HK-2 (cell line): ENCODE data around the gene SRGAP3.

Experiments used
- DNase-seq: peaks from one replicate; pipeline ENCODE4 v3.0.0-alpha.2; 2018; ENCODE audit not compliant: unreplicated experiment

SRGAP3 gene

GRCh38 chr3:8968375-8968882 lies 281.0 kb downstream of the SRGAP3 start:
- DNase-seq: no peak

- DNase-seq: no peak
Measured at GRCh38 chr3:8967553-8967952, 281.9 kb downstream of the SRGAP3 start.

- no peak for DNase-seq
Measured at GRCh38 chr3:8966820-8967348, 282.6 kb downstream of the SRGAP3 start.

GRCh38 chr3:8966150-8966819 lies 283.2 kb downstream of the SRGAP3 start:
- DNase-seq: no peak

- DNase-seq: peak; percentile 29
Measured at GRCh38 chr3:8964436-8965370, 284.7 kb downstream of the SRGAP3 start.

- DNase-seq: peak; percentile 88
Measured at GRCh38 chr3:8963137-8963853, 286.2 kb downstream of the SRGAP3 start, which contains the start of gene RAD18. Gene RAD18 (minus strand): TSS chr3:8963472. CDS start chr3:8963385, 87 bp downstream.

- DNase-seq: no peak
Measured at GRCh38 chr3:8962226-8962861, 287.1 kb downstream of the SRGAP3 start.

- no peak for DNase-seq
Measured at GRCh38 chr3:8959668-8960067, 289.8 kb downstream of the SRGAP3 start.

- no peak for DNase-seq
Measured at GRCh38 chr3:8954938-8955763, 294.3 kb downstream of the SRGAP3 start.

- no peak for DNase-seq
Measured at GRCh38 chr3:8953313-8953712, 296.1 kb downstream of the SRGAP3 start.

GRCh38 chr3:8952130-8952529 lies 297.3 kb downstream of the SRGAP3 start:
- DNase-seq: no peak

- DNase-seq: no peak
Measured at GRCh38 chr3:8945890-8946600, 303.4 kb downstream of the SRGAP3 start.

- no peak for DNase-seq
Measured at GRCh38 chr3:8942746-8943488, 306.5 kb downstream of the SRGAP3 start.

GRCh38 chr3:8942115-8942514 lies 307.3 kb downstream of the SRGAP3 start:
- no peak for DNase-seq

- DNase-seq: no peak
Measured at GRCh38 chr3:8938021-8938420, 311.4 kb downstream of the SRGAP3 start.

- no peak for DNase-seq
Measured at GRCh38 chr3:8937064-8938020, 312.1 kb downstream of the SRGAP3 start.

GRCh38 chr3:8932507-8932906 lies 316.9 kb downstream of the SRGAP3 start:
- no peak for DNase-seq

GRCh38 chr3:8931342-8931741 lies 318.1 kb downstream of the SRGAP3 start:
- no peak for DNase-seq
